Activated T-cell treated with anti-CD3 and anti-CD28 coated beads for 48 hours (primary cell): ENCODE measurements around the gene PTBP1.
A peak's percentile ranks its signal among the peaks of the same experiment; 100 is the strongest.

Experiments used
- DNase-seq: peaks from one replicate; pipeline ENCODE4 v3.0.0-alpha.2; 2020; ENCODE audit warnings: low read depth

Gene PTBP1

GRCh38 chr19:797528-798414, 519 bp downstream of the PTBP1 start:
- peak; percentile 93 for DNase-seq

- no peak for DNase-seq
These were observed 1.3 kb downstream of the PTBP1 start for GRCh38 chr19:798415-799075.

- DNase-seq = no peak
These were observed 2.0 kb downstream of the PTBP1 start for GRCh38 chr19:799076-799881.

- no peak for DNase-seq
These were observed 3.2 kb downstream of the PTBP1 start for GRCh38 chr19:800360-801029.

GRCh38 chr19:801030-801860, 4.0 kb downstream of the PTBP1 start:
- no peak for DNase-seq

- no peak for DNase-seq
These were observed 4.7 kb downstream of the PTBP1 start for GRCh38 chr19:801861-802497.

- DNase-seq = no peak
These were observed 5.3 kb downstream of the PTBP1 start for GRCh38 chr19:802498-803098.

GRCh38 chr19:803099-803561, 5.9 kb downstream of the PTBP1 start:
- DNase-seq = no peak

- no peak for DNase-seq
These were observed 6.6 kb downstream of the PTBP1 start for GRCh38 chr19:803686-804418.

GRCh38 chr19:804419-805165, 7.3 kb downstream of the PTBP1 start:
- DNase-seq = no peak

GRCh38 chr19:805166-805551, 7.9 kb downstream of the PTBP1 start:
- DNase-seq = no peak

- no peak for DNase-seq
These were observed 8.6 kb downstream of the PTBP1 start for GRCh38 chr19:805600-806550.

GRCh38 chr19:806815-807421, 9.7 kb downstream of the PTBP1 start:
- DNase-seq = no peak

GRCh38 chr19:807627-808422, 10.6 kb downstream of the PTBP1 start:
- no peak for DNase-seq

GRCh38 chr19:808423-808775, 11.1 kb downstream of the PTBP1 start:
- DNase-seq = no peak
